A549 (cell line): ENCODE results near the gene C1orf35.

Experiments
- EP300 ChIP-seq, 2 experiments: fragments of >200 bp; sonication (Bioruptor Twin); formaldehyde crosslinking; IDR thresholded peaks; 2 replicates in 1 of 2; 3 replicates in 1 of 2; pipeline ENCODE4 v1.6.1; 2016 to 2017
- POLR2A ChIP-seq: IDR thresholded peaks from 2 replicates; pipeline ENCODE4 v1.6.1; 2012; ENCODE audit warnings: mild to moderate bottlenecking, low read length
- TF ChIP-seq, protein P1 (sequence below): fragments of >200 bp; sonication (Bioruptor Twin); formaldehyde crosslinking; IDR thresholded peaks from 3 replicates; pipeline ENCODE4 v1.5.1; 2016

DNA sequence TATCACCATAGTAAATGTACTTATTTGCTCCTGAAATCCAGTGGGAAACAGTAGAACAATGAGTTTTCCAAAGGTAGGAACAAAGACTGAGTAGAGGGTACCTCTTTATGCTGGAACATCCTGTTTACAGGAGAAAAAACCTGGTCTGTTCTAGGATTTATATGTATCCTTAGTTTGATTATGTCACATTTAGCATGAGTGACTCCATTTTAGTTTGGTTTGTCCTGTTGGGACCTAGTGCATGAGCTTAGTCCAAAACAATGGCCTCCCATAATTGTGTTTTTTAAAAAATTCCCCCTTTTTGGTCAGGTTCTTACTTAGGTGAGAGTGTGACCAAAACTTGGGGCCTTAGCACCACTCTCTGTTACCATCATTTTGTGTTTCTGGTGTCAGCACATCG lies 9.5 kb upstream of the C1orf35 start:
- no peak for TF ChIP-seq EP300 (IDR thresholded peaks at IDR 0.05)
- TF ChIP-seq, protein P1, sequence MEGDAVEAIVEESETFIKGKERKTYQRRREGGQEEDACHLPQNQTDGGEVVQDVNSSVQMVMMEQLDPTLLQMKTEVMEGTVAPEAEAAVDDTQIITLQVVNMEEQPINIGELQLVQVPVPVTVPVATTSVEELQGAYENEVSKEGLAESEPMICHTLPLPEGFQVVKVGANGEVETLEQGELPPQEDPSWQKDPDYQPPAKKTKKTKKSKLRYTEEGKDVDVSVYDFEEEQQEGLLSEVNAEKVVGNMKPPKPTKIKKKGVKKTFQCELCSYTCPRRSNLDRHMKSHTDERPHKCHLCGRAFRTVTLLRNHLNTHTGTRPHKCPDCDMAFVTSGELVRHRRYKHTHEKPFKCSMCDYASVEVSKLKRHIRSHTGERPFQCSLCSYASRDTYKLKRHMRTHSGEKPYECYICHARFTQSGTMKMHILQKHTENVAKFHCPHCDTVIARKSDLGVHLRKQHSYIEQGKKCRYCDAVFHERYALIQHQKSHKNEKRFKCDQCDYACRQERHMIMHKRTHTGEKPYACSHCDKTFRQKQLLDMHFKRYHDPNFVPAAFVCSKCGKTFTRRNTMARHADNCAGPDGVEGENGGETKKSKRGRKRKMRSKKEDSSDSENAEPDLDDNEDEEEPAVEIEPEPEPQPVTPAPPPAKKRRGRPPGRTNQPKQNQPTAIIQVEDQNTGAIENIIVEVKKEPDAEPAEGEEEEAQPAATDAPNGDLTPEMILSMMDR = no peak
- no peak for TF ChIP-seq POLR2A
